ENCODE data around the gene FHL2. TPM values are rescaled to one million over a fixed set of nuclear protein-coding genes. Genes with fewer than 3 reads are reported as not detected.

FHL2 gene
- total RNA-seq, 2 donors from 2014 or later, result 77.6 to 107 TPM

- TF ChIP-seq CTCF (IDR thresholded peaks at IDR 0.05), result no peak
- H3K27ac ChIP-seq, result no peak overlapping the region
- H3K4me1 ChIP-seq (ENCODE audit: control insufficient read depth in 1 of 2, low read depth in 2 of 2), result peaks cover 14 to 30% of the 10 kb centered on the region in 2 donors
- no peaks in the 10 kb centered on the region for H3K27me3 ChIP-seq (replicated peaks; ENCODE audit: insufficient read depth)
- H3K9me3 ChIP-seq, result no peaks in the 10 kb centered on the region
- DNase-seq (ENCODE audit: low spot score) (no peak), ATAC-seq (ENCODE audit: insufficient number of reproducible peaks, low FRiP score, low read depth) (no peak)
- H3K4me3 ChIP-seq, result no peak overlapping the region
- no peaks in the 10 kb centered on the region for H3K36me3 ChIP-seq
Observed at GRCh38 chr2:105413206-105413605, 14.4 kb upstream of the FHL2 start.

GRCh38 chr2:105412584-105412983, 13.7 kb upstream of the FHL2 start:
- peaks cover 17 to 36% of the 10 kb centered on the region in 2 donors for H3K4me1 ChIP-seq (ENCODE audit: control insufficient read depth in 1 of 2, low read depth in 2 of 2)
- no peak for ATAC-seq (ENCODE audit: insufficient number of reproducible peaks, low FRiP score, low read depth)

GRCh38 chr2:105411720-105412407, 13.0 kb upstream of the FHL2 start:
- H3K36me3 ChIP-seq, result no peaks in the 10 kb centered on the region
- H3K9me3 ChIP-seq, result no peaks in the 10 kb centered on the region
- no peak overlapping the region for H3K27ac ChIP-seq
- ATAC-seq (ENCODE audit: insufficient number of reproducible peaks, low FRiP score, low read depth) (no peak), DNase-seq (ENCODE audit: low spot score) (no peak)
- no peaks in the 10 kb centered on the region for H3K27me3 ChIP-seq (replicated peaks; ENCODE audit: insufficient read depth)
- no peak for TF ChIP-seq CTCF (IDR thresholded peaks at IDR 0.05)
- H3K4me3 ChIP-seq, result no peak overlapping the region
- H3K4me1 ChIP-seq (ENCODE audit: control insufficient read depth in 1 of 2, low read depth in 2 of 2), result peaks cover 17 to 39% of the 10 kb centered on the region in 2 donors

More at GRCh38 chr2:105412584-105412983, 13.7 kb upstream of the FHL2 start:
- Histone ChIP-seq H3K27me3 (replicated peaks; ENCODE audit: insufficient read depth) (no peaks in the 10 kb centered on the region), H3K27ac (no peak overlapping the region), H3K36me3 (no peaks in the 10 kb centered on the region), H3K4me3 (no peak overlapping the region), H3K9me3 (no peaks in the 10 kb centered on the region)
- TF ChIP-seq CTCF (IDR thresholded peaks at IDR 0.05), result no peak
- no peak for DNase-seq (ENCODE audit: low spot score)

- ATAC-seq (ENCODE audit: insufficient number of reproducible peaks, low FRiP score, low read depth), result peak; percentile 15
- Histone ChIP-seq H3K36me3 (no peaks in the 10 kb centered on the region), H3K4me3 (no peak overlapping the region), H3K9me3 (no peaks in the 10 kb centered on the region), H3K27ac (peak overlapping the region; percentile 60 to 66), H3K27me3 (replicated peaks; ENCODE audit: insufficient read depth) (no peaks in the 10 kb centered on the region), H3K4me1 (ENCODE audit: control insufficient read depth in 1 of 2, low read depth in 2 of 2) (peaks cover 17 to 39% of the 10 kb centered on the region in 2 donors)
- DNase-seq (ENCODE audit: low spot score), result no peak
- TF ChIP-seq CTCF (IDR thresholded peaks at IDR 0.05), result no peak
Observed at GRCh38 chr2:105410554-105410953, 11.7 kb upstream of the FHL2 start.

GRCh38 chr2:105409717-105410116, 10.9 kb upstream of the FHL2 start:
- no peak overlapping the region for H3K4me3 ChIP-seq
- ATAC-seq (ENCODE audit: insufficient number of reproducible peaks, low FRiP score, low read depth), result peak; percentile 88
- H3K9me3 ChIP-seq, result no peaks in the 10 kb centered on the region
- peak; percentile 77 for DNase-seq (ENCODE audit: low spot score)
- H3K36me3 ChIP-seq, result no peaks in the 10 kb centered on the region
- peak overlapping the region; percentile 60 to 66 for H3K27ac ChIP-seq
- TF ChIP-seq CTCF (IDR thresholded peaks at IDR 0.05), result no peak
- peaks cover 17 to 39% of the 10 kb centered on the region in 2 donors for H3K4me1 ChIP-seq (ENCODE audit: control insufficient read depth in 1 of 2, low read depth in 2 of 2)
- no peaks in the 10 kb centered on the region for H3K27me3 ChIP-seq (replicated peaks; ENCODE audit: insufficient read depth)
